GM10248 (cell line): ENCODE data around the gene ZMIZ1.

ENCODE experiments used
- CTCF ChIA-PET: fragments of 300-600 bp; sonication (Branson Sonifier 250); formaldehyde crosslinking; extraction: SDS; loops from one replicate; lab custom pipeline; 2021; ENCODE audit warnings: antibody characterized with exemption; lab: Yijun Ruan, JAX
- POLR2A ChIA-PET: fragments of 350-650 bp; sonication (Branson Sonifier 250); formaldehyde crosslinking; extraction: SDS; loops from one replicate; lab custom pipeline; 2020; ENCODE audit warnings: antibody characterized with exemption; lab: Yijun Ruan, JAX
- DNase-seq: peaks from one replicate; pipeline ENCODE4 v3.0.0; 2012; ENCODE audit errors: extremely low spot score
- CTCF ChIP-seq: IDR thresholded peaks from 2 replicates; pipeline ENCODE4 v1.5.1; 2012; ENCODE audit warnings: mild to moderate bottlenecking, low read depth; ENCODE audit errors: extremely low read depth, missing control alignments, control extremely low read depth

ZMIZ1 gene

GRCh38 chr10:79139124-79139835 lies 70.5 kb downstream of the ZMIZ1 start:
- DNase-seq: no peak
- ChIA-PET POLR2A (no interaction called here), CTCF (interaction anchor here (0.8 to 1.6 kb wide), 3 partner anchors 54 to 58 kb away, joined by 3 to 4 read pairs (median 3); no protein-coding TSS in a partner anchor)
- no peak for TF ChIP-seq CTCF

- ChIA-PET POLR2A (no interaction called here), CTCF (interaction anchor here (0.8 to 1.6 kb wide), 3 partner anchors 55 to 57 kb away, joined by 3 to 4 read pairs (median 3); no protein-coding TSS in a partner anchor)
- no peak for DNase-seq
- TF ChIP-seq CTCF: no peak
Measured at GRCh38 chr10:79140085-79140793, 71.5 kb downstream of the ZMIZ1 start.

- ChIA-PET CTCF (interaction anchor here (1.2 to 1.5 kb wide), 3 partner anchors 43 to 167 kb away, joined by 3 read pairs; no protein-coding TSS in a partner anchor), POLR2A (no interaction called here)
- DNase-seq: no peak
- TF ChIP-seq CTCF: no peak
Measured at GRCh38 chr10:79140855-79141254, 72.1 kb downstream of the ZMIZ1 start.

- DNase-seq: no peak
- no peak for TF ChIP-seq CTCF
- ChIA-PET POLR2A (no interaction called here), CTCF (interaction anchor here (1.2 to 1.5 kb wide), 3 partner anchors 44 to 168 kb away, joined by 3 read pairs; no protein-coding TSS in a partner anchor)
Measured at GRCh38 chr10:79142064-79142491, 73.3 kb downstream of the ZMIZ1 start.

GRCh38 chr10:79142522-79143309 lies 74.0 kb downstream of the ZMIZ1 start:
- peak; percentile 35 for TF ChIP-seq CTCF
- ChIA-PET CTCF (interaction anchor here (1.0 to 1.5 kb wide), 3 partner anchors 45 to 168 kb away, joined by 3 to 4 read pairs (median 3); no protein-coding TSS in a partner anchor), POLR2A (no interaction called here)
- no peak for DNase-seq

- POLR2A ChIA-PET: no interaction called here
- no peak for DNase-seq
- no peak for TF ChIP-seq CTCF
- CTCF ChIA-PET: interaction anchor here (1.3 kb wide), 1 partner anchor 169 kb away, joined by 3 read pairs; no protein-coding TSS in a partner anchor
Measured at GRCh38 chr10:79143879-79144278, 75.1 kb downstream of the ZMIZ1 start.
